PC-9 (cell line): ENCODE results near the gene ARF6. TPM values are rescaled to one million over a fixed set of nuclear protein-coding genes. Genes with fewer than 3 reads are reported as not detected.

ENCODE experiments used
- BruUV-seq: library from RNA; stranded (reverse); fragments of 400-500 nt; replicated peaks from 2 replicates; lab custom pipeline; 2021; lab: Mats Ljungman, UMichigan
- CTCF ChIA-PET: fragments of 300-600 bp; sonication (Branson Sonifier 250); formaldehyde crosslinking; loops from one replicate; lab custom pipeline; 2022; ENCODE audit warnings: antibody characterized with exemption; lab: Charles Lee
- POLR2A ChIA-PET: fragments of 300-600 bp; sonication (Branson Sonifier 250); formaldehyde crosslinking; loops from one replicate; lab custom pipeline; 2022; ENCODE audit warnings: antibody characterized with exemption; ENCODE audit not compliant: unreplicated experiment; lab: Charles Lee
- DNase-seq, 2 experiments: peaks; one replicate each; pipeline versions ENCODE4 v3.0.0 to v3.0.0-alpha.2; 2015 to 2022; ENCODE audit warnings: mixed read lengths in 1 of 2
- H2AFZ ChIP-seq: fragments of 200-600 bp; sonication (generic); 2 replicates; pipeline ENCODE4 v1.8.1; 2017; ENCODE audit warnings: antibody characterized with exemption
- H3F3A ChIP-seq: fragments of 200-600 bp; sonication (generic); 2 replicates; pipeline ENCODE4 v1.8.1; 2017; ENCODE audit warnings: antibody characterized with exemption, mild to moderate bottlenecking, low read depth; ENCODE audit not compliant: insufficient read depth
- H3K27ac ChIP-seq: fragments of 200-600 bp; sonication (generic); 2 replicates; pipeline ENCODE4 v1.6.1; 2016; ENCODE audit warnings: mixed run types
- H3K27me3 ChIP-seq: fragments of 200-600 bp; sonication (generic); 2 replicates; pipeline ENCODE4 v1.6.1; 2016; ENCODE audit warnings: low read depth, mixed run types; ENCODE audit not compliant: insufficient read depth
- H3K36me3 ChIP-seq: fragments of 200-600 bp; sonication (generic); 2 replicates; pipeline ENCODE4 v1.6.1; 2016; ENCODE audit warnings: low read depth, mixed run types
- H3K4me1 ChIP-seq: fragments of 200-600 bp; sonication (generic); replicated peaks from 2 replicates; pipeline ENCODE4 v1.6.1; 2016; ENCODE audit warnings: mixed run types; ENCODE audit not compliant: insufficient read depth
- H3K4me2 ChIP-seq: fragments of 200-600 bp; sonication (generic); 2 replicates; pipeline ENCODE4 v1.6.1; 2017; ENCODE audit warnings: mixed run types
- H3K4me3 ChIP-seq: fragments of 200-600 bp; sonication (generic); 2 replicates; pipeline ENCODE4 v1.6.1; 2016; ENCODE audit warnings: mixed run types
- H3K79me2 ChIP-seq: fragments of 200-600 bp; sonication (generic); 2 replicates; pipeline ENCODE4 v1.6.1; 2017; ENCODE audit warnings: low read depth, mixed run types
- H3K9me2 ChIP-seq: fragments of 200-600 bp; sonication (generic); 2 replicates; pipeline ENCODE4 v1.8.1; 2017; ENCODE audit warnings: mild to moderate bottlenecking; ENCODE audit not compliant: insufficient read depth
- H3K9me3 ChIP-seq: fragments of 200-600 bp; sonication (generic); 2 replicates; pipeline ENCODE4 v1.8.1; 2016; ENCODE audit warnings: low read depth; ENCODE audit not compliant: insufficient read depth
- H4K20me1 ChIP-seq: fragments of 200-600 bp; sonication (generic); 2 replicates; pipeline ENCODE4 v1.8.1; 2017; ENCODE audit not compliant: insufficient read depth
- CTCF ChIP-seq: fragments of 200-600 bp; sonication (generic); conservative IDR thresholded peaks from 2 replicates; pipeline ENCODE4 v1.6.1; 2017; ENCODE audit warnings: mixed run types, antibody characterized with exemption, mild to moderate bottlenecking, moderate library complexity
- EZH2 ChIP-seq: fragments of 200-600 bp; sonication (generic); IDR thresholded peaks from 2 replicates; pipeline ENCODE4 v1.8.0; 2017; ENCODE audit warnings: antibody characterized with exemption, low read depth
- intact Hi-C: fragments of 100-400 bp; cut with micrococcal nuclease; formaldehyde crosslinking; loops from one replicate; pipeline ENCODE4 v1.10.0; 2022; ENCODE audit not compliant: unreplicated experiment
- total RNA-seq: library from RNA; stranded (reverse); gene quantifications from 2 replicates; pipeline ENCODE4 v1.2.3, GENCODE V29; 2021

Gene ARF6
- total RNA-seq, 1 experiment from 2014 or later, result 65.3 TPM

- CTCF ChIA-PET, result interaction anchor here (0.6 kb wide), 1 partner anchor 73 kb away, joined by 3 read pairs; no protein-coding TSS in a partner anchor
- H3K79me2 ChIP-seq, result peaks cover 84% of the 10 kb centered on the region
- no TSS peak for BruUV-seq
- peaks cover 31% of the 10 kb centered on the region for H3K4me1 ChIP-seq
- no peak for TF ChIP-seq EZH2
- no peak for TF ChIP-seq CTCF
- DNase-seq, result no peak
- intact Hi-C loops, result no loop called here
- H3K36me3 ChIP-seq, result peaks cover 27% of the 10 kb centered on the region
- H3K4me3 ChIP-seq, result peak overlapping the region; percentile 99
- POLR2A ChIA-PET, result interaction anchor here (0.9 kb wide), 1 partner anchor 29 kb away, joined by 3 read pairs; no protein-coding TSS in a partner anchor
- H3K9me3 ChIP-seq, result no peaks in the 10 kb centered on the region
- H3K27ac ChIP-seq, result peak overlapping the region; percentile 96
- H3K4me2 ChIP-seq, result peak overlapping the region; percentile 97
- peaks cover 28% of the 10 kb centered on the region for H4K20me1 ChIP-seq
- H3K9me2 ChIP-seq, result no peaks in the 10 kb centered on the region
- no peak overlapping the region for H2AFZ ChIP-seq
- peaks cover 38% of the 10 kb centered on the region for H3F3A ChIP-seq
- H3K27me3 ChIP-seq, result no peaks in the 10 kb centered on the region
Observed at GRCh38 chr14:49896966-49897365, 4.1 kb downstream of the ARF6 start.

GRCh38 chr14:49897414-49897813 lies 4.5 kb downstream of the ARF6 start:
- H3F3A ChIP-seq, result peaks cover 38% of the 10 kb centered on the region
- H2AFZ ChIP-seq, result no peak overlapping the region
- peaks cover 29% of the 10 kb centered on the region for H3K4me1 ChIP-seq
- no peaks in the 10 kb centered on the region for H3K27me3 ChIP-seq
- DNase-seq, result no peak
- no TSS peak for BruUV-seq
- no peaks in the 10 kb centered on the region for H3K9me3 ChIP-seq
- TF ChIP-seq EZH2, result no peak
- no peak for TF ChIP-seq CTCF
- H3K4me2 ChIP-seq, result peak overlapping the region; percentile 97
- peaks cover 28% of the 10 kb centered on the region for H4K20me1 ChIP-seq
- H3K4me3 ChIP-seq, result peak overlapping the region; percentile 99
- ChIA-PET CTCF (interaction anchor here (0.6 kb wide), 1 partner anchor 73 kb away, joined by 3 read pairs; no protein-coding TSS in a partner anchor), POLR2A (interaction anchor here (0.7 to 1.0 kb wide), 3 partner anchors 29 to 210 kb away, joined by 3 to 5 read pairs (median 3); no protein-coding TSS in a partner anchor)
- H3K27ac ChIP-seq, result peak overlapping the region; percentile 96
- peaks cover 83% of the 10 kb centered on the region for H3K79me2 ChIP-seq
- no peaks in the 10 kb centered on the region for H3K9me2 ChIP-seq
- intact Hi-C loops, result no loop called here
- peaks cover 27% of the 10 kb centered on the region for H3K36me3 ChIP-seq

GRCh38 chr14:49897965-49898364 lies 5.1 kb downstream of the ARF6 start:
- peaks cover 82% of the 10 kb centered on the region for H3K79me2 ChIP-seq
- no peak for TF ChIP-seq EZH2
- no peak for TF ChIP-seq CTCF
- no peaks in the 10 kb centered on the region for H3K9me3 ChIP-seq
- no peaks in the 10 kb centered on the region for H3K27me3 ChIP-seq
- ChIA-PET POLR2A (interaction anchor here (0.7 to 1.0 kb wide), 3 partner anchors 30 to 210 kb away, joined by 3 to 5 read pairs (median 3); no protein-coding TSS in a partner anchor), CTCF (no interaction called here)
- peaks cover 27% of the 10 kb centered on the region for H3K36me3 ChIP-seq
- intact Hi-C loops, result loop anchor here (1.0 to 2.0 kb wide), 2 partner anchors 65 to 103 kb away; no protein-coding TSS in a partner anchor
- no TSS peak for BruUV-seq
- H3K4me3 ChIP-seq, result peak overlapping the region; percentile 99; the same call in 1 of the 2 replicates
- DNase-seq, result peak in 1 of 2 experiments; percentile 62
- no peak overlapping the region for H2AFZ ChIP-seq
- peaks cover 38% of the 10 kb centered on the region for H3F3A ChIP-seq
- peaks cover 28% of the 10 kb centered on the region for H4K20me1 ChIP-seq
- H3K4me2 ChIP-seq, result peak overlapping the region; percentile 97
- no peaks in the 10 kb centered on the region for H3K9me2 ChIP-seq
- peak overlapping the region; percentile 96 for H3K27ac ChIP-seq
- peaks cover 29% of the 10 kb centered on the region for H3K4me1 ChIP-seq
